NOMO-1 (cell line): ENCODE measurements around the gene KCNC4.

ENCODE experiments used
- DNase-seq, 2 experiments: peaks; one replicate each; lab custom pipeline; 2025; ENCODE audit not compliant: unreplicated experiment in 2 of 2; lab: John Stamatoyannopoulos, UW

Gene KCNC4

DNA sequence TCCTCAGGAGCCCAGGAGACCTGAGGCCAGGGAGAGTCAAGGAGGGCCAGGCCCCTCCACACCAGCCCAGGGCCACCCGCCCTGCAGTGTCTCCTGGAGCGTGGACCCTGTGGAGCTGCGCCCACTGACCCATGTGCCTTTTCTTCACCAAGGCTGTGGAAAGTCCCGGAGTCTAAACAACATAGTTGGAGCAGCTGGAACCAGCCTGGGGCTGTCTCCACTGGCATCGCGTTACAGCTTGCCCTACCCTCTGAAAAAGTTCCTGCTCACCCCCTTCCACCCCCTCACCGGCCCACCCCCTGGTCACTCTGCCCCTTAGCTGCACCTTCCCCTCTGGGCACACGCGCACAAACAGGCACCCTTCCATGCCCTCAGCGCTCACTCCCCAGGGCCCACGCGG lies 18.3 kb downstream of the KCNC4 start:
- no peak for DNase-seq

DNA sequence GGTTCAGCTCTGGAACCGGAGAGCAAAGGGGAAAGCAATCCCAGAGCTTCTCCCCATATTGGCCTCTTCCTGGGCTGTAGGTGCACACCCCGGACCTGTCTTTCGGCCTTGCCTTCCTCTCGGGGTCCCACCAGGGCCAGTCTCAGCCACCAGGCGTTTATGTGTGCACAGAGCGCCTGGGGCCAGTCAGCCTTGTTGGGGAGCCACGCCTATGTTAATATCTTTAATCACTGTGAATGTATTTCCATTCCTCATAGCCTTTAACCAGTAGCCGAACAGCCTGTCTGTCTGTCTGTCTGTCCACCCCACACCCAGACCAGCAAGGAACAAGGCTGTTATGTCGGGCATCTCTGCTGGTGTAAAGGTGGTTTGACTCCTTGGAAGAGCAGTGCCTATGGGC lies 18.8 kb downstream of the KCNC4 start:
- DNase-seq = no peak

DNA sequence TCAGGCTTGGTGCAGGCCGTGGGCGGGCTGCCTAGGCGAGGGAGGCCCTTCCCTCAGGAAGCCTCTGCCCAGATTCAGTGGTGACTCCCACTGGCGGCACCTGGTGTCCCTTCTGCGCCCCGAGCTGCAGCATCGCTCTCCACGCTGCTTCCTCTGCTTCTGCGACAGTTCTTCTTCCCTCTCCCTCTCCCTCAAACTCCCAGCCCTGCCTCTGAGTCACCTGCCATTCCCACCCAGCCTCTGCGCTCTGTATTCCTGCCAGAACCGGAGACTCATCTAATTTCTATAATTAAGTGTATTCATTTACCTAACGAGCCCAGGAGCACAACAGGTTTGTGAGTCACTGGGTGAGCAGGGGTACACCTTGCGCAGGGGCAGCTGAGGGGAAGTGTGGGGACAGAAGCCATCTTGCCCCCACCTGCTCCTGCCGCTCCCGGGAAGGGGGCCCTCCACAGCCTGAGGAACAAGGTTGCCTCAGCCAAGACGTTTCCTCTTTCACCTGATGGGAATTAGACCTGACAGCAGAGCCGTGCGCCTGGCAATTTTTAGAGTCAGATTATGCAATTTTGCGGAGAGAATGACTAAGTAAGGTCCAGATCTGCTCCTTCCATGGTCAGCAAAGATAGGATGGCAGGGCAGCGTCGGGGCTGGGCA lies 19.4 kb downstream of the KCNC4 start:
- peak in 1 of 2 experiments; percentile 10 for DNase-seq

DNA sequence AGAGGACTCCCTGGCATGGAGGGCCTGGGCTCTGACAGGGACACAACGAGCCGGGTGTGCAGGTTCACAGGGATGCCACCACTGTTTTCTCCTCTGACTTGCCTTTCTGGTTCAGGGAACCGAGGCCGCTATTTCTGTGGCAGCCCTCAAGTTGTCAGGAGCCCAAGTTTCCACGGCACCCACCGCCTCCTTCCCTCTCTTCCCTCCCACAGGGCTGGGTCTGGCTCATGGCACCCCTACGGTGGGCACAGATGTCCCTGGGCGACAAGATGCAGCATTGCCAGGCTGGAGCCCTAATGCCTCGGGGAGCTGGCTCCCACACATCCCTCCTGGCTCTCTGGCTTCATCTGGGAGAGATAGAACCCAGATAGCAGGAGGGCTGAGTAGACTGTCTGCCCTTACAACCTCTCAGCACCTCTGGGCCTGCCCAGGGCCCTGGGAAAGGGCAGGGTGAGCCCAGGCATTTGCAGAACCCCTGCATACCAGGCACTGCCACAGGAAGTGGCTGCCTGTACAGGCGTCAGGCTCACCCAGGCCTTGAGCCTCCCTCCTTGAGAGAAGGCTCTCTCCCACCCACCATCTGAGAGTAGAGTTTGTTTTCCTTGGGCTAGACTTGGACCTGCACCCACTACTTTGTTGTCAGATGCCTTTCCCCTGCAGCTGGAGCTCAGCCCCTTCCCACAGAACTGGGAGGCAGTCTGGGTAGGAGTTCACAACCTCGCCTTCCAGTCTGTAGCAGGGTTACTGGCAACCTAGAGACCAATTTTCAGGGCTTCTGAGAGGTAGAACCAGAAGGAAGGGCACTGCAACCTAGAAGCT lies 20.5 kb downstream of the KCNC4 start:
- no peak for DNase-seq

DNA sequence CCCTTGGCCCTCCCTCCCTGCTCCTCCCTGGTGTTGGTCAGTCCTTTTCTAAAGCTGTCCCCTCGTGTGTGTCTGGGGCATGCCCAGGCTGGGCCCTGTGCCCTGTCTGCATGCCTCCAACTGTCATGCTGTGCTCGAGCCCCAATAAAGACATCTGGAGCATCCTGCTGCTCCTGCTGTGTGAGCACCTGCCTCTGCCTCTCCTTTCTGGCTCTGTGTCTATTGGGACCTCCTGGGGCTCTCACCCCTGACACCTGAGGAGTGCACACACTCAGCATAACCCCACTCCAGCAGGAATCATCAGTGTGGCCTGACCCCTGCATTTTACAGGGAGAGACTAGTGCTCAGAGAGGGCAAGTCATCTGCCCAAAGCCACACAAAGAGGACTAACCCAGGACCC lies 23.7 kb downstream of the KCNC4 start:
- no peak for DNase-seq

DNA sequence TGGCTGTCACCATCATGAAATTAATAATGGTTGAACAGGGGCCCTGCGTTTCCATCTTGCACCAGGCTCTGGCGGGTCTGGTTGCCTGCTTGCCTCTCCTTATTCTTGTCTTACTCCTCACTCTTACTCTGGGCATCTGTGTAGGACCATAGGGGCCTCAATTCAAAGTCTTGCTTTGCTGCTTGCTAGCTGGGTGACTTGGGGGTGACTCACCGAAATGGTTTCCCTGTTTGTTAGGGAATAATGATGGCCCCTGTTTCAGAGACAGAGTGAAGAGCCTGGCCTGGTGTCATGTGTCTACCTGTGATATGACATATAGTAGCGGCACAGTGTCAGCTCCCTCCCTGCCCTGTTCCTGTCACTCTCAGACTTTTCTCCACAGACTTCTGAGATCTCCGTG lies 24.6 kb downstream of the KCNC4 start:
- no peak for DNase-seq

DNA sequence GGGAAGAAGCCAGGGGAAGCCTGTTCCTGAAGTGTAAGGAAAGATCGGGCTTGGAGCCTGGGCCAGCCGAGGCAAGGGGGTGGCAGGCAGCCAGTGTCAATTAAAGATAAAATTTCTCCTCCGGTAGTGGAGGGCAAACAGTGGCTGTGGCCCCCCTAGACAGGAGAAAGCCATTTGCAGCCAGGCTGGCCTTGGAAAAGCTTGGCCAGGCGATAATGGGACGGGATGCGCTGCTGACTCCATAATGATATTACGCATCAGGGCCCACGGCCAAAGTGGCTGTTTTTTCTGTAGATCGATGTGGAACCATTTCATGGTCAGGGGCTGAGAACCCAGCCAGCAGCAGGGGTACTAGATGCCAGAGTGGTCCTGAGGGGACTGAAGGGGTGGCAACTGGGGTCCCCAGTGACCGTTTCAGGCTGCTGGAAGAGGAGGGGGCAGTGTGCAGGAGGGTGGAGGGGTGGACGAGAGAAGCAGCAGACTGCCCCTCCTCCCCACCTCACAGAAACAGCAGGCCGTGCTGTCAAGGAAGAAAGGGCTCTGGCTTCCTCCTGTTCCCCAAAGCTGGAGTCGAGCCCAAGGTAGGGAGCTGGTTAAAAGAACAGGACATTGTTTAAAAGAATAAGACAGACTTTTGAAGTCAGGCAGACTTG lies 25.2 kb downstream of the KCNC4 start:
- no peak for DNase-seq

DNA sequence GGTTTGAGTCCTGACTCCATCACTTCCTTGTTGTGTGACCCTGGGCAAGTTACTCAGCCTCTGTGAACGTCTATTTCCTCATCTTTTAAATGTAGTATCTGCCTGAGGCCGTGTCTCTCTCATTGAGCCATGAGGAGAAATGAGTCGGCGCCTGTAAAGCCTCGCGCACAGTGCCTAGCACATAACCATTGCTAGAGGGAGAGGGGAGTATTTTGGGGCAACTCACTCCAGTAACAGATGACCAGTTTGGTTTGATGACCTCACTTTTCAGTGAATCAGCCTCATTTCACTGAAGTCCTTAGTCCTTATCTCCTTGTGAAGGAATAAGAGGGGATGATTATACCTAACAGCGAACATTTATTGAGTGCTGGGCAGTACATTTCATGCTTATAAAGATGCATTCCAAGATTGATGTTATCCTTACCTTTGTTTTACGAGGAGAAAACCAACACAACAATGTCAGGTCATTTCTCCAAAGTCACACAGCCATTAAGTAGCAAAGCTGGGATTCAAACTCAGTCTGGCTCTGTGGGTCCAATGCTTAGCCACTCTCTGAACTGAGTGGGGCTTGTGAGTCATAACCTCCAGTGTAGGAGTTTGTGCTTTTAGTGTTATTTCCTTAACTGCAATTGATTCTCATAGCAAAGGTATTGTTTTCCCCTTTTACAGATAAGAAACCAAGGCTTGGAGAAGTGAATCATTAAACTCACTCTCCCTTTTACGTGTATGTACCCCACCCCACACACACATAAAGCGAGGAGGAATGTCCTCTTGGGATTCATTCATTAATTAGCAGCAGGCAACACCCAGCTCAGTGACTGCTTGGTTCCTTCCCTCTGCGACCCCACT lies 25.9 kb downstream of the KCNC4 start:
- peak; percentile 74 to 77 for DNase-seq

DNA sequence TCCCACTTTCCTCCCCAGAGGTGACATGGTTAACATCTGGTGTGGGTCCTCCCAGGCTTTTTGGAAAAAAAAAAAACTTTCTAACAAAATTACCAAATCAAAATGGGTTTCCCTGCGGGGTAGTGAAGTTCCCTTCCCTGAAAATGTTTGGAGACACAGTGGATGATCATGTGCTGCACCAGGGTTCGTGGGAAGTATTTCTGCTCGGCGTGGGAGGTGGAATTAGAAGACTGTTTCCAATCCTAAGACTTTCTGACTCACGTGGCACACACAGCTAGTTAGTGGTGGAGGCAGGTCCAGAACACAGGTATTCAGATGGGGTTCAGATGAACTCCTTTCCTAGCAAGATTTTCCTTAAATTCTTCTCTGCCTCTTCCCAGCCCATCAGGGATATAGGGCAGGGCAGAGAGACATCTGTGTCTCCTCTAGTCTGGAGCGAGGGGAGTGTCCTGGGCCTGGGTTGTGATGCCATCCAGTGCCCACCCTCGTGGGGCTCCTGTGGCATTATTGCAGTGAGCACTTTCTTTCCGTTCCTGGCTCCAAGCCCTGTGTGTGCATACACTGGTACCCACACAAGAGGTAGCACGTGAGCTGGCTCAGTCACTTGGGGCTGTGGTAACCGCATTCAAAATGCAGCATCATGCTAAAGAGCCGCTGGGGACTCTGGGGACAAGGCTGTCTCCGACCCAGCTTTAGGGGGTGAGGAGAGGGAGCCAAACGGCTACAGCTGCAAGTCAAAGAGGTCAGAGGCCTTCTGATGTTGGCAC lies 27.5 kb downstream of the KCNC4 start:
- no peak for DNase-seq

DNA sequence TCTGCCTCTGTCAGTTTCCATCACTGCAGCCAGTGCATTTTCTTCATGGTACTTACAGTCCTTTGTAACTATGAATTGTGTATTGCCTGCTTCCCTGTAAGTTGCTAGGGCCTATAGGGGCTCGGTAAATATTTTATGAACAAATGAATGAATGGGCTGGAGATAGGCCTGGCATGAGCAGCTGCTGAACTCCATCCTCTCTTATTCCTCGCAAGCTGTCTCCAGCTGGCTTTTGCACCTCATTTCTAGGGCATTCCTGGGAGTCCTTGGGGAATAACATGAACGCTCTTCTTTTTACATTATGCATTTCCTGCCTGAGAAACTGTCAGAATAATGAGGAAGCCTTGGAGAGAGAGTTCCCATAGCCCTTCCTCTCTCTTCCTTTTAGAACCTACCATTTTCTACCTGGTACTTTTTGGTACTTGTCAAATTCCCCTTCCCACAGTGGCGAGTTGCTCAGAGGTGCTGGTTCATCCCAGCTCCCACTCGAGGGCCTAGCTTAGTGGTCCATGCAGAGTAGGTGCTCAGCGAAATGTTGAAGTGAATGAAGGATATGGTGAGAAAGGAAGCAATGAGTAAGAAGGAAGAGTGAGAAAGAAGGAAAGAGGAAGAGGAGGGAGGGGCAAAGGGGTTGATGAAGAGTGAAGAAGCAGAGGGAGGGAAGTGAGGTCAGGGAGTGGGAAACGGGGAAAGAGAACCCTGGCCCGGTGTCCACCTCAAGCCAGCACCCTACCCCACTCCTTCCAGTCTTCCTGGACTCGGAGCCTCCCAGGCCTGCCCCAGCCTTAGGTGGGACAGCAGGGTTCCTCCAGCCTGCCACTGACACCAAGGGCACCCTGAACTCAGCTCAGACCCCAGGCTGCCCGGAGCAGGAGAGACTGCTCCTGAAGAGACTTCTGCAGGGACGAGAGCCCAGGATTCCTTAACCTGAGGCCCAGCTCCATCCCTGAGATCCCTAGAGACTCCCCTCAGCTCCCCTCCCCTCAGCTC lies 29.6 kb downstream of the KCNC4 start:
- DNase-seq = peak in 1 of 2 experiments; percentile 4

DNA sequence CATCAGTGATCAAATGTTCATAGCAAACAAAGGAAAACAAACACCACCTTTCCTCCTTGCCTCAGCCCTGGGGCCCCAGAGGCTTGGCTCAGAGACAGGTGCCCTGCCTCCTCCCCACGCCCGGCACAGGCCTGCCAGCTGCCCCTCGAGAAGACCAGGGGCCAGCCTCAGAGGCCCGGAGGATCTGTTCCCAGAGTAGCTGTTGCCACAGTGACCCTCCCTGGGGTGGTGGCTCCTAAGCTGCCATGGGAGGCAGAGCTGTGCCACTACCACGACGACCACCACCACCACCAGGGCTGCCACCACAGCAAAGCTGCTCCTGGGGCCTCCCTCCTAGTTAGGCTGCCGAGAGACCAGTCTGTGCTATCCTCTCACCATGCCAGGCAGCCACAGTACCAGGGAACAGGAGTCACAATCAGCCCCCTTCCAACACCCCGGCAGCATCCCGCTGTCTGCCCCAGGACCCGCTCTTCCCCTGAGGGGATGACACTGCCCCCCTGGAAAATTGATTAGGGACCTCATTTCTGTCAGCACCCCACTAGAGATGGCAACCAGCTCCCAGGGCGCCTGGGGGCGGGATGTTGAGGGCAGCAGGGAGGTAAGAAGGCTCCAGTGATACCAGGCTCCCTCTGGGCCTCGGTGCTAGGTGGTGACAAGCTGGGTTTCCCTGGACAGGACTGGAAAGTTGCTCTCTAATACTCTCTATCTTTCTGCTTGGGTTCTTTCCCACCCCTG lies 30.5 kb downstream of the KCNC4 start:
- DNase-seq = no peak

DNA sequence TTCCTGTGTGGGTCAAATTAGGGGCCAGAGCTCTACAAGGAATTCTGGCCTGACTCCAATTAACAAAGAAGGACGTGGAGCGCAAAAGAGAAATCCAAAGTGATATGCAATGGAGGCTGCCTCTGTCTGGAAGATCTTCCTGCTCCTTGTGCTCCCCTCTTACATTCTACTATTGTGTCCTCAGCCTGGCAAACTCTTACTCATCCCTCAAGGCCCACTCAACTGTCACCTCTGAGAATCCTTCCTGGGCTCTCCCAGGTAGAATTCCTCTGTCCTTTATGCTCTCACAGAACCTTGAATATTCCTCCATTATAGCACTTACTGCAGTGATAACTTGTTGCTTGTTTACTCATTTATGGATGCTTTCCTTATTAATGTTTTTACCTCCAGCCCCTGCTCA lies 31.4 kb downstream of the KCNC4 start:
- no peak for DNase-seq

DNA sequence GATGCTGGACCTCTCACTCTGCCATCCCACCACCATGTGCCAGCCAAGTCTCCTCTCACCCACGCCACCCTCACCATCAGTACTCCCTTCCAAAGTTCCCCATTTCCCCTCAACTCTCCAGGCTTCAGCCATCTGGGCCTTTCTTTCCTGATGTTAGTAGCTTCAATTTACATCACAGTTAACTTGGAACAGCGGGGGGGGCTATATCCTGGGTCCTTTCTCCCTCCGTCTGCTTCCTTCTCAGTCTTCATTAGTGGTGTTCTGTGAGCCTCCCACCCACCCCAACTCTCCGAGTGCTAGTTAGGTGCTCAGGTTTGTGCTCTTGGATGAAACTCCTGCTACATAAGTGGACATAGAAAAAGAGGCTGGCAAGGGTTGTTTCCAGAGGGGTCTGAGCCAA lies 31.9 kb downstream of the KCNC4 start:
- no peak for DNase-seq

DNA sequence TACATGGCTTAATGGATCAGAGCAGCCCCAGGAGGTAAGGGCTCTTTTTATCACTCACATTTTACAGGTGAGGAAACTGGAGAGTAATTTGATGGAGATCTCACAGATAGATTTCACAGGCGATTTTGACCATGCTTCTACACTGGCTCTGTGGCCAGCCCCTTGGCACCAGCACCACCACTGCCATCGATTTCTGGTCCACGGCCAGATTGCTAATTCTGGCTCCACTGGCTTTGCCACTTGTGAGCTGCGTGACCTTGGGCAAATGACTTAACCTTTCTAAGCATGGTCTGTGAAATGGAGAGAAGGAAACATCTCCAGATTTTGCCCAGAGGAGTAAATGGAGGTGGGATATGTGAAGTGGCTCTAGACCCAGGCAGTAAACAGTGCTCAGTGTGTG lies 32.6 kb downstream of the KCNC4 start:
- DNase-seq = no peak

DNA sequence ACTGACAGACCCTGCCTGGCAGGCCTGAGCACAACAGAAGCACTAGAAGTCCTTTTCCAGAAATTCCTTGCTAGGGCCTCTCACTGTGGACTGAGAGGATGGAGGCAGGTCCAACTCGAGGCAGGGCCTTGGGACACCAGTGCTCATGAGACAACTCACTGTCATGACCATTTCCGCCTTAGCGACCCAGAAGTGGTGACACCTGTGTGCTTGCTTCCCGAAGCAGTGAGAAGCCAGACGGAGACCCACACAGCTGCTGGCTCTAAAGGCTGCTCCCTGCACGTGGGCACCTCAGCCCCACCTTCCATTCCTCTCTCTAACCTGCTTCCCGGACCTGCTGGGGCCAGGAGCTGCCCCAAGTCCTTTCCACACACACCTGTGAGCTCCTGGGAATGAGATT lies 33.0 kb downstream of the KCNC4 start:
- DNase-seq = no peak

DNA sequence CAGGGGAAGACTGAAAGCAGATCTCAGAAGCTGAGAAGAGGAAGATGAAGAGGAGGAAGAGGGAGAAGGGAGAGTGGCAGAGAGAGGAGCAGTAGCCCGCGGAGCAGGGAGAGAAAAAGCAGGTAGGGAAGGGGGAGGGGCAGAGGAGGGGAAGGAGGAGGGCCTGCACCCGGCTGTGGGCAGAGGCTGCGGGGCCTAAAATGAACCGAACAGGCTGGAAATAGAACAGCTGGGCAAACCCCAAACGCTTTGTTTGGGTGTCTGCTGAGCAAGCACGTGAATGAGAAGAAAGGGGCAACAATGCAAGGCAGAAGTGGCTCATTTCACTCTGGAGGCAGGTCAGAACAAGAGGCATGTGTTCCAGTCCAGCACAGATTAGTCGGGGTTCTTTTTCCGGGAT lies 33.5 kb downstream of the KCNC4 start:
- peak; percentile 12 to 23 for DNase-seq

DNA sequence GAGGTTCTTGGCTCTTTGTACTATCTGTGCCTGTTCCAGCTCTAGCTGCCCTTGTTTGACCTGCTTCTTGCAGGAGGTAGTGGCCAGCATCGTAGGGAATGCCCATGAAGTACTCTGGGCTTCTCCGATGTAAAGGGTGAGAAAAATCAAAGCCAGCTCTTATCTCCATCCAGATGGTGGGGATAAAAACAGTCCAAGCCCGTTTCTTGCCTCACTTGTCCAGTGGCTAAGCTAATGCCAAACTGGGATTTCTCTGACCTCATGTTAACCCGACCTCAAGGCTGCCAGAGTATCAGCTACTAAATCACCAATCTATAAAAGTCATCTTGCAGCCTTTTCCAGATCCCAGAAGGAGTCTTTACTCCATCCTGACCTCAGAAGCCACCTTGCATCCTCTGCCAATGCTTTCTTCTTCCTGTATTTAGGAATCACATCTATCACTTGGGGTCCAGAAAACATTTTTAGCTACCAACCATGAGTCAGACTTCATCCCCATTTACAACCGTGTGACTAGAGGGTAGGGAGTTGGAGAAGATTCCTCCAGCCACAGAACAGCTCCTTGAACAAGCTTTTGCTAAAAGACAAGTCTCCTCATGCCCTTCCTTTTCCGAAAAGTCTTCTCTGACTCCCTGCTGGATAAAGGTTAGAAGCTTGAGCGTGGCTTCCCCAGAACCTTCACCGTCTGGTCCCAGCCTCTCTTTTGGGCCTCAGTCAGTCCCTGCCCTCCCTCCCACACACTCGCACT lies 35.9 kb downstream of the KCNC4 start:
- no peak for DNase-seq

DNA sequence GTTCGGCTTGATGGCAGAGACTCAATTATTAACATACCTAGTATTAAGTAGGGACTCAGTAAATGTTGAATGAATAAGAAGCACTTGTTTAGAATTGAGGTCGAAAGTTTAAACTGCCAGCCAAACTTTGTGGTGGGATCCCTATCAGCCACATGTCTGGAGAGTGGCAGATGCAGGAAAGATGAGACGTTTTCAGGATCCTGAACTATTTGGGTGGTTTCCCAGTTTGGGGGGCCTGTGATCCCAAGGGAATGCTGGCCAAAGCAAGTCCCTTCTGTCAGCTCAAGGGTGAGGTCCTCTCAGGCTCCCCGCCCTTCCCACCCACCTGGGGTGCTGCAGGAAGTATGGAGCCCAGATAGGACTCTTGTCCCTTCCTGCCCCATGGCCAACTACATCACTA lies 38.6 kb downstream of the KCNC4 start:
- no peak for DNase-seq
